GM10847 (cell line): ENCODE data around the gene PCDHGC5.

ENCODE experiments used
- POLR2A ChIP-seq: IDR thresholded peaks from 2 replicates; pipeline ENCODE4 v1.6.1; 2011; ENCODE audit not compliant: insufficient read length; ENCODE audit errors: extremely low read depth

The PCDHGC5 gene

DNA sequence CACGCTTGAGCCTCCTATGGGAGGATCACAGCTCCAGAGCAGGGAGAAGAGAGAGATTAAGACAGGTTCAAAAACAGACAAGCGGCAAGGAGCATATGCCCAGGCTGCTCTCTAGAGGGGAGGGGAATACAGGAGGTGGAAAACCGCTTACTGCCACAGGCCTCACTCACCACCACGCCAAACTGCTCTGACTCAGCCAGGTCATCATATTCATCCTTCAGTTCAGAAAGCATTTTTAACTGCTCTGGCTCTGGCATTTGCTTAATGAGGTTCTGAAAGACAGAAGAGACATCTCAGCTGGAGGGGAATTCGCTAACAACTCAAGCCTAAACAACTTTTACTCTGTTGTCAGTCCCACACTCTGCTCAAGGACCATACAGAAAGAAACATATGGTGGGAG, 40.1 kb downstream of the PCDHGC5 start:
- TF ChIP-seq POLR2A: no peak

DNA sequence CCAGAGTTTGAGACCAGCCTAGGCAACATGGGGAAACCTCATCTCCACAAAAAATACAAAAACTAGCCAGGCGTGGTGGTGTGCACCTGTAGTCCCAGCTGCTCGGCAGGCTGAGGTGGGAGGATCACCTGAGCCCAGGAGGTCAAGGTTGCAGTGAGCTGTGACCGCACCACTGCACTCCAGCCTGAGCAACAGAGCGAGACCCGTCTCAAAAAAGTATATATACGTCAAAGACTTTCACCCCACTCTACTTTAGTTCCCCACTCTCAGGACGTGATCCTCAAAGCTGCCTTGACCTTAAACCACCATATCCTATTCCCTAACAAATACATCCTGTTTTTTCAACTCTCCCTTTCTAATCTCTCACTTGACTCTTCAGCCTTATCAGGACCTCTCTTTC, 41.0 kb downstream of the PCDHGC5 start:
- no peak for TF ChIP-seq POLR2A

DNA sequence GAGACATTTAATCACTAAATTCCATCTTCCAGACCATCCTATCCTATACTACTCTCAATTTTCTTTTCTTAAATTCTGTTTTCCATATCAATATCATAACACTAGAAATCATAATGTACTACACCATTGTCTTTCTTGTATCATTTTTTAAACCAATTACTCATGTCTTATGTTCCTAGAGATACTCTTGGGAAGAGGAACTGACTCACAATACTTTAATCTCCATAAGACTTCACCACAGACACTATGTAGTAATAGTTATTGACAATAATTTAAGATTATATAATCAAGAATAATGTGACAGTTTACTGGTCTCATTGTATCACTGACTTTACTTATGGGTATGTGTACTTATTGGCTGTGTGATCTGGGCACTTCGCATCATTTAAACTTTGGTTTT, 43.8 kb downstream of the PCDHGC5 start:
- TF ChIP-seq POLR2A: no peak

DNA sequence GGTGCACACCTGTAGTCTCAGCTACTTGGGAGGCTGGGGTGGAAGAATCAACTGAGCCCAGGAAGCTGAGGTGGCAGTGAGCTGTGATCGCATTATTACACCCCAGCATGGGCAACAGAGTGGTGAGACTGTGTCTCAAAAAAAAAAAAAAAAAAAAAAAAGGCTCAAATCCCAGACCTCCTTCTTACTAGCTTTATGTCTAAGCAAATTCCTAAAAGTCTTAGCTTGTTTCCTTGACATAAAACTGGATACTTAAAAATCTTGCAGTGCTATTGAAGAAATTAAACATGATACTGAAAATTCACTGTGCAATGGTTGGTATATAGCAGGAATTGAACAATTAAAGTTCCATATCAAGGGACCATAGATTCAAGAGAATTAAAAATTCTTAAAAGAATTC, 45.0 kb downstream of the PCDHGC5 start:
- no peak for TF ChIP-seq POLR2A

DNA sequence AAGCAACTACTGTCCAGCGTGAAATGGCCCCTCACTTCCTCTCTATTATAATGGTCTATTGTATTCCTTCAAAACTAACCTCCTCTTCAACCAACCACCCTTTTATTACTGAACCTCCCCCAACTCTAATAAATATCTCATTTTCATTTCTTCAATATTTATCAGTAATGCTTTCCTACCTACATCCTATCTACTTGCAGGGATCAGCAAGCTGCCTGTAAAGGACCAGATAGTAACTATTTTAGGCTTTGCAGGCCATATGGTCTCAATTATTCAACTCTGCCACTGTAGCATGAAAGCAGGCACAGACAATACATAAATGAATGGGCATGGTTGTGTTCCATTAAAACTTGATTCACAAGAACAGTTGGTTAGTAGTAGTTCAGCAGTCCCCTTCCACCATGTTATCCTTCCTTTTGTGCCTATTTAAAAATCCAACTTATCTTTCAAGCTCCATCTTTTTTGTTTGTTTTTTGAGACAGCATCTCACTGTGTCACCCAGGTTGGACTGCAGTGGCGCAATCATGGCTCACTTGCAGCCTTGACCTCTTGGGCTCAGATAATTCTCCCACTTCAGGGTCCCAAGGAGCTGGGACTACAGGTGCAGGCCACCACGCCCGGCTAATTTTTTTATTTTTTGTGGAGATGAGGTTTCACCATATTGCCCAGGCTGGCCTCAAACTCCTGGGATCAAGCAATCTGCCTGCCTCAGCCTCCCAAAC, 45.8 kb downstream of the PCDHGC5 start:
- no peak for TF ChIP-seq POLR2A
